Loucy (cell line): ENCODE measurements around the gene TPRG1L.

Experiments used
- H2AFZ ChIP-seq: fragments of 200-600 bp; sonication (generic); 2 replicates; pipeline ENCODE4 v1.6.0; 2016; ENCODE audit warnings: antibody characterized with exemption, mild to moderate bottlenecking, low read length, moderate library complexity
- H3F3A ChIP-seq: fragments of 200-600 bp; 2 replicates; pipeline ENCODE4 v1.6.0; 2016; ENCODE audit warnings: antibody characterized with exemption, low read depth, mild to moderate bottlenecking
- H3K27me3 ChIP-seq: fragments of 200-600 bp; sonication (generic); 2 replicates; pipeline ENCODE4 v1.6.1; 2014; ENCODE audit warnings: low read length, mild to moderate bottlenecking; ENCODE audit not compliant: insufficient read depth, poor library complexity, severe bottlenecking
- H3K36me3 ChIP-seq: fragments of 200-600 bp; sonication (generic); 2 replicates; pipeline ENCODE4 v1.6.1; 2016; ENCODE audit warnings: low read length; ENCODE audit not compliant: insufficient read depth
- H3K4me1 ChIP-seq: fragments of 200-600 bp; sonication (generic); 2 replicates; pipeline ENCODE4 v1.5.1; 2014; ENCODE audit warnings: low read length, mild to moderate bottlenecking; ENCODE audit not compliant: insufficient read depth, poor library complexity, severe bottlenecking
- H3K4me2 ChIP-seq: fragments of 200-600 bp; sonication (generic); 2 replicates; pipeline ENCODE4 v1.6.0; 2014; ENCODE audit warnings: antibody characterized with exemption, low read length, low read depth, mild to moderate bottlenecking; ENCODE audit not compliant: poor library complexity, severe bottlenecking
- H3K4me3 ChIP-seq: fragments of 200-600 bp; sonication (generic); 2 replicates; pipeline ENCODE4 v1.5.1; 2014; ENCODE audit warnings: low read length, mild to moderate bottlenecking, mixed read lengths; ENCODE audit not compliant: poor library complexity, severe bottlenecking
- H3K79me2 ChIP-seq: fragments of 200-600 bp; sonication (generic); 2 replicates; pipeline ENCODE4 v1.6.1; 2014; ENCODE audit warnings: low read length; ENCODE audit not compliant: insufficient read depth
- H3K9ac ChIP-seq: fragments of 200-600 bp; sonication (generic); 2 replicates; pipeline ENCODE4 v1.6.0; 2014; ENCODE audit warnings: mild to moderate bottlenecking, low read depth, low read length, moderate library complexity; ENCODE audit not compliant: poor library complexity, severe bottlenecking
- H3K9me2 ChIP-seq: fragments of 200-600 bp; sonication (generic); replicated peaks from 2 replicates; pipeline ENCODE4 v1.6.1; 2016; ENCODE audit warnings: low read depth, low read length, mixed read lengths
- H3K9me3 ChIP-seq: fragments of 200-600 bp; sonication (generic); 2 replicates; pipeline ENCODE4 v1.6.1; 2014; ENCODE audit warnings: mild to moderate bottlenecking, antibody characterized with exemption, low read length, low read depth; ENCODE audit not compliant: insufficient read depth
- H4K20me1 ChIP-seq: fragments of 200-600 bp; sonication (generic); 2 replicates; pipeline ENCODE4 v1.6.0; 2014; ENCODE audit warnings: antibody characterized with exemption, low read length, mild to moderate bottlenecking; ENCODE audit not compliant: insufficient read depth, poor library complexity, severe bottlenecking
- EZH2phosphoT487 ChIP-seq: fragments of 200-600 bp; IDR thresholded peaks from 2 replicates; pipeline ENCODE4 v1.6.1; 2018; ENCODE audit warnings: antibody characterized with exemption, mild to moderate bottlenecking, moderate library complexity, borderline replicate concordance
- TF ChIP-seq, protein P1 (sequence below): fragments of 200-600 bp; sonication (generic); conservative IDR thresholded peaks from 2 replicates; pipeline ENCODE4 v1.5.1; 2014; ENCODE audit warnings: mild to moderate bottlenecking, antibody characterized with exemption, low read length

Gene TPRG1L

DNA sequence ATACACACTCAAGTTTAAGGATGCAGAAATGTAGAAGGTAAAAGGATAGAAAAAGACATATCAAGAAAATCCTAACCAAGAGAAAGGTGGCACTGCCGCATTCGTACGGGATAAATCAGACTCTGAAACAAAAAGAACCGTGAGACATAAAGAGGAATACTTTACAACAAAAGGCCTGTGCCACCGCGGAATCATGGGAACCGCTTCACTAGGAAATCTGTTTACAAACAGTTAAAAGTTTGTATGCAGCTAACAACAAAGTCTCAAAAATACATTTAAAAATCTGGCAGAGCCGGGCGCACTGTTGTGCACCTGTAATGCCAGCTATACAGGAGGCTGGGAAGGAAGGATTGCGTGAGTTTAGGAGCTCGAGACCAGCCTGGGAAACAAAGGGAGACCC, 17.0 kb downstream of the TPRG1L start:
- TF ChIP-seq, protein P1, sequence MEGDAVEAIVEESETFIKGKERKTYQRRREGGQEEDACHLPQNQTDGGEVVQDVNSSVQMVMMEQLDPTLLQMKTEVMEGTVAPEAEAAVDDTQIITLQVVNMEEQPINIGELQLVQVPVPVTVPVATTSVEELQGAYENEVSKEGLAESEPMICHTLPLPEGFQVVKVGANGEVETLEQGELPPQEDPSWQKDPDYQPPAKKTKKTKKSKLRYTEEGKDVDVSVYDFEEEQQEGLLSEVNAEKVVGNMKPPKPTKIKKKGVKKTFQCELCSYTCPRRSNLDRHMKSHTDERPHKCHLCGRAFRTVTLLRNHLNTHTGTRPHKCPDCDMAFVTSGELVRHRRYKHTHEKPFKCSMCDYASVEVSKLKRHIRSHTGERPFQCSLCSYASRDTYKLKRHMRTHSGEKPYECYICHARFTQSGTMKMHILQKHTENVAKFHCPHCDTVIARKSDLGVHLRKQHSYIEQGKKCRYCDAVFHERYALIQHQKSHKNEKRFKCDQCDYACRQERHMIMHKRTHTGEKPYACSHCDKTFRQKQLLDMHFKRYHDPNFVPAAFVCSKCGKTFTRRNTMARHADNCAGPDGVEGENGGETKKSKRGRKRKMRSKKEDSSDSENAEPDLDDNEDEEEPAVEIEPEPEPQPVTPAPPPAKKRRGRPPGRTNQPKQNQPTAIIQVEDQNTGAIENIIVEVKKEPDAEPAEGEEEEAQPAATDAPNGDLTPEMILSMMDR, result no peak
- TF ChIP-seq EZH2phosphoT487, result no peak
- no peak overlapping the region for H3K9ac ChIP-seq
- no peaks in the 10 kb centered on the region for H3K27me3 ChIP-seq
- peaks cover 17% of the 10 kb centered on the region; the same call in 1 of the 2 replicates for H3K36me3 ChIP-seq
- no peak overlapping the region for H2AFZ ChIP-seq
- H3K9me3 ChIP-seq, result no peaks in the 10 kb centered on the region
- H3K79me2 ChIP-seq, result no peaks in the 10 kb centered on the region
- no peaks in the 10 kb centered on the region for H3K9me2 ChIP-seq
- H3K4me1 ChIP-seq, result peaks cover under 1% of the 10 kb centered on the region
- no peaks in the 10 kb centered on the region for H3F3A ChIP-seq
- H3K4me2 ChIP-seq, result no peak overlapping the region
- H4K20me1 ChIP-seq, result no peaks in the 10 kb centered on the region
- H3K4me3 ChIP-seq, result no peak overlapping the region

DNA sequence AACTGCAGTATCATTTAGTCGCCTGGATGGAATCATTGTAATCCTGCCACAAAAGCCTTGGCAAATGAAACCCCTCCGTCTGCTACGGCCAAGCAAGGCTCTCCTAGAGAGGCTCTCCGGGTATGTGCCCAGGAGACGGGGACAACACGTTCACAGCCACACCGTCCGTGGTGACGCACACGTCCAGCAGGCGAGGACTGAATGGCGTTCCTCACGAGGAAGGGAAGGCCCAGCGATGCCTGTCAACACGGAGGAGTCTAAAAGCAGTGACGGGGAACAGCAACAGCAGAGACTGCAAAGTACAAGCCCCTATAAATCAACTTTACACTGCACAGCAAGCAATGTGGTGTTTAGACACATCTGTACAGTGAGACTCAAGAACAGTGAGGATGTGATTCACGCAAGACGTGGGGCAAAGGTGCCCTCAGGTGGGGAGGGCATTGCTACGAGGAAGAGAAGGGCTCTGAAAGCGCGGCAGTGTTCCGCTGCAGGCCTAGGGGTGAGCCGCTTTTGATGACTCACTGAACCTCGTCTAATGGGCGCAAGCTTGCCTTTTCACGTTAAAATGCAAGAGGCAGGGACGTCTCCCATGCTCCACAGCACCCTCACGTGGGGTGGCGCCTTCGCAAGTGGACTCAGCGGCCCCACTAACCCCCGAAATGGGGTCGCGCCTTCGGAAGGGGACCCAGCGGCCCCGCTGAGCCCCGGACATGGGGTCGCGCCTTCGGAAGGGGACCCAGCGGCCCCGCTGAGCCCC, 18.3 kb downstream of the TPRG1L start:
- H3K9me3 ChIP-seq, result no peaks in the 10 kb centered on the region
- no peaks in the 10 kb centered on the region for H4K20me1 ChIP-seq
- H3K79me2 ChIP-seq, result peaks cover 8% of the 10 kb centered on the region
- H3K4me2 ChIP-seq, result no peak overlapping the region
- TF ChIP-seq EZH2phosphoT487, result no peak
- TF ChIP-seq, protein P1, result no peak
- H3K4me3 ChIP-seq, result no peak overlapping the region
- H3K9ac ChIP-seq, result no peak overlapping the region
- no peaks in the 10 kb centered on the region for H3F3A ChIP-seq
- H3K9me2 ChIP-seq, result no peaks in the 10 kb centered on the region
- H2AFZ ChIP-seq, result no peak overlapping the region
- H3K36me3 ChIP-seq, result peaks cover 4% of the 10 kb centered on the region; the same call in 1 of the 2 replicates
- H3K4me1 ChIP-seq, result peaks cover 13% of the 10 kb centered on the region
- H3K27me3 ChIP-seq, result no peaks in the 10 kb centered on the region

GRCh38 chr1:3644273-3644672, 19.5 kb downstream of the TPRG1L start:
- H3K27me3 ChIP-seq, result no peaks in the 10 kb centered on the region
- peaks cover 20% of the 10 kb centered on the region for H3K79me2 ChIP-seq
- no peaks in the 10 kb centered on the region for H4K20me1 ChIP-seq
- H3K4me2 ChIP-seq, result no peak overlapping the region
- H3F3A ChIP-seq, result no peaks in the 10 kb centered on the region
- no peaks in the 10 kb centered on the region; the same call in 1 of the 2 replicates for H3K36me3 ChIP-seq
- peaks cover 24% of the 10 kb centered on the region for H3K4me1 ChIP-seq
- H3K9me2 ChIP-seq, result no peaks in the 10 kb centered on the region
- no peak overlapping the region for H3K4me3 ChIP-seq
- H3K9ac ChIP-seq, result no peak overlapping the region
- no peaks in the 10 kb centered on the region for H3K9me3 ChIP-seq
- TF ChIP-seq EZH2phosphoT487, result no peak
- TF ChIP-seq, protein P1, result no peak
- no peak overlapping the region for H2AFZ ChIP-seq
